Frontal cortex (tissue), 4 donors: ENCODE measurements around the gene HOXB6. TPM values are rescaled to one million over a fixed set of nuclear protein-coding genes. Genes with fewer than 3 reads are reported as not detected.

Source experiments
- DNase-seq, 2 donors: peaks; one replicate each; pipeline ENCODE4 v3.0.0; 2012; ENCODE audit warnings: low spot score in 2 of 2
- FAIRE-seq: peaks from 2 replicates; lab custom pipeline; 2012; peaks lifted over from hg19 to GRCh38; lab: Jason Lieb, UNC
- small RNA-seq: library from RNA; depleted of rRNA; stranded (forward); fragments of <200 nt; gene quantifications from one replicate; pipeline ENCODE3, GENCODE V24; 2014
- total RNA-seq: library from RNA; depleted of rRNA; stranded (reverse); fragments of >200 nt; gene quantifications from one replicate; pipeline ENCODE4 v1.2.3, GENCODE V29; 2014
- donor health status: control.
- donor health status: control.
- donor health status: control.

The HOXB6 gene
- total RNA-seq, 1 donor from 2014 or later, result not detected

DNA sequence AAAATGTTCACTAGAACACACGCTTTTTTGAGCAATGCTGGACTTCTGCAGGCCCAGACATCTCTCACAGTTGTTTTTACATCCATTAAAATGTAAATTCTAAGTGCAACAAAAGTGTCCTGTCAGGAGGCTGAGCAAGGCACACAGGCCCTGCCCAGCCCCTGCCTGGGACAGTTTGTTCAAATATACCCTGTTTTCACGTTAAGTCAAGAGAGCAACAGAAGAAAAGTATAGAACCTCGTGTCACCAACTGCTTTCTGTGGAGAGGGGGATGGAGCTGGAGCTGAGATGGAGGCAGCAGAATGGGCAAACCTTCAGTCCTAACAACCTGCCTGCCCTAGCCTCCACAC lies 55.5 kb downstream of the HOXB6 start:
- DNase-seq, result no peak

DNA sequence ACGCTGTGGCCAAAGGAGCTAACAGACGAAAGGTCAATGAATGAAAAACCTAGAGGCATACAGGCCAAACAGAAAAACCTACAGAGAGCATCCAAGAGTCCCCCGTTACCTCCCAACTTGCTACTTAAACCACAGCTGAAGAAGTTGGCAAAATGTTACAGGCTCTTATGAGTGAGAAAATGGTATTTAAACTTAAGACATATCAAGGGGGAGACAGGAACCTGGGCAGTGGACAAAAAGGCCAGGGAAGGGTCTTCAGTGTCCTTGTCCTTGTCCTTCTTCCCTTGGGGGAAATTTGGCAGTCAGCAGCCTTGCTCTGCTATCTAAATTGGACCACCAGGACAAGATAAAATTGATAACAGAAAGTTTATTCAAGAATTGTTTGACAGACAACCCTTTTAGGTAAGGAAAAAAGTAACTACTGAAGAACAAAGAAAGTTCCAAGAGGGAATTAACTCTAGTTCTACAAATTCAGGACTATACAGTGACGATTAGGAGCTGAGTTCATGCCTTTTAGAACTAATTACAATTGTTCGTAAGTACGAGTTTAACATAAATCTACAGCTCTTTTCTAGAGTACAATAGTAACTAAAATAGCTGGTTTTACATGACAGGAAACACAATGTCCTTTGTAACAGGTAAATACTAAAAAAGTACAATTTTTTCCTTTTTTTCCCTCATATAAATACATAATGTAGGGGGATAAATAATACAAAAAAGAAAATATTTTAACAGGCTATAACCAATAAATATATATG lies 56.1 kb downstream of the HOXB6 start:
- no peak for DNase-seq
- no peak for FAIRE-seq

More for the DNA sequence above, 55.5 kb downstream of the HOXB6 start:
- FAIRE-seq, result no peak

DNA sequence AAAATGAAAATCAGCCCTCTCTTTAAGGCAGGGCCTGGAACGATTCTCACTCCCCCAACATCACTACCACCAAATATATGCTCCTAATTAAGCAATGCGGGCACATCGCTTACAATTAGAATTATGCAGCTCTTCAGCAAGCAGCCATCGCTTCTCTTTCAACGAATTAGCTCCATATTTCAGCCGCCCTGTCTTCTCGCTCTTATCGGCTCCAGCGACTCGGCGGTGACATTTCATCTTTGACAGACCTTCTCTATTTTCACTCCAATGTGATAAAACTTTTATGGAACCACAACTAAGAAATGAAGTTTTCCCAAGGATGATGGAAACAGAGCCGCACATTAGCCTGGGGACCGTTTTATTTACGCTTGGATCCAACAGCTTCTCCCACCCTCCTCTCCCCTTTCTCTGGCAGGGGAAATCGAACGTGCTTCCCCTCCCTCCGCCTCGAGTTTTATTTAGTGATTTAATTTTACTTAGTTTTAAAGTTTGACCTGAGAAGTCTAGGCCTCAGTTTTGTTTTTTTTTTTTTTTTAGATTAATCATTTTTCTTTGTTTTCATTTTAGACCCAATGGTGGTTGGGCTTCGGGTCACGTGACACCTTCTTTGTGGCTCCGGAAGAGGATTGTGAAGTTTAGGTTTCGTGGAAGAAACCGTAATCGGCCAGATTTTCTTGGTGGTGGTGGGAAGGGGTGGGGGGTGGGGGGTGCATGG lies 56.8 kb downstream of the HOXB6 start:
- DNase-seq, result no peak
- FAIRE-seq, result no peak

DNA sequence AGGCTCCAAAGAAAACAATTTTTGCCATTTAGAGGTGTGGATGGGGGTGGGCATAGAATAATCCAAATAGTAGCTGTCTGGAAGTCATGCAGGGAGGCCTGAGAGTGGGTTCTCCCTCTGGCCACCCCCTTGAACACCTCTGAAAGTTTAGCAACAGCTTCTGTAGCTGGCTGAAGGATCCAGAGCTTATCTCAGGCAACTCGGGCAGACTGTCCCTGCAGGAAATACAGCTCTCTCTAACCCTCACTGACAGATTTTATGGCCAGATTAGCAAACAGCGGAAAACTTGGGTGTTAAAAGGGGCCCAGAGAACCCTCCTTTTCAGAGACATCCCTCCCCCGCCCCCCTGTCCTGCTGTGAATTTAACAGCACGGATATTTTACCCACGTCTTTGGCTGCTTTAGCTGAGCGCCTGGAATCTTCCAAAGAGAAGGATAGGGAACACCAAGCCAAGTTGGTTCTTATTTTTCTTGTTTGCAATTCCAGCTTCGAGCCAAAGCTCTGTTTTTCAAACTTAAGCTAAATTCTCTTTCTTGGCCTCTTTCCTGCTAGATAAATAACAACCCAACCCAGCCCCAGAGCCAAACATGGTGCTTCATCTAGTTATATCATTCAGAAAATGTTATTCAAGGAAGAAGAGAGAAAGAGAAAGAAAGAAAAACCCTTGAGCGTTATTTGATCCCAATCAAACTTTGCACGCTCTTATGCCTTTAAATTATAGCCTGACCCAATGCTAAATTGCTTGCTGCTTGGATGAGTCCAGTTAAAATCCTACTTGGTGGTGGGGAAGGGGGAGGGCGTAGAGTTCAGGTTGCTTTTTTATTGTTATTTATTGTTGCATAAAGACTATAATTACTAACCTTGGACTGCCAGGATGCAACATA lies 57.6 kb downstream of the HOXB6 start:
- FAIRE-seq (no peak), DNase-seq (no peak)

DNA sequence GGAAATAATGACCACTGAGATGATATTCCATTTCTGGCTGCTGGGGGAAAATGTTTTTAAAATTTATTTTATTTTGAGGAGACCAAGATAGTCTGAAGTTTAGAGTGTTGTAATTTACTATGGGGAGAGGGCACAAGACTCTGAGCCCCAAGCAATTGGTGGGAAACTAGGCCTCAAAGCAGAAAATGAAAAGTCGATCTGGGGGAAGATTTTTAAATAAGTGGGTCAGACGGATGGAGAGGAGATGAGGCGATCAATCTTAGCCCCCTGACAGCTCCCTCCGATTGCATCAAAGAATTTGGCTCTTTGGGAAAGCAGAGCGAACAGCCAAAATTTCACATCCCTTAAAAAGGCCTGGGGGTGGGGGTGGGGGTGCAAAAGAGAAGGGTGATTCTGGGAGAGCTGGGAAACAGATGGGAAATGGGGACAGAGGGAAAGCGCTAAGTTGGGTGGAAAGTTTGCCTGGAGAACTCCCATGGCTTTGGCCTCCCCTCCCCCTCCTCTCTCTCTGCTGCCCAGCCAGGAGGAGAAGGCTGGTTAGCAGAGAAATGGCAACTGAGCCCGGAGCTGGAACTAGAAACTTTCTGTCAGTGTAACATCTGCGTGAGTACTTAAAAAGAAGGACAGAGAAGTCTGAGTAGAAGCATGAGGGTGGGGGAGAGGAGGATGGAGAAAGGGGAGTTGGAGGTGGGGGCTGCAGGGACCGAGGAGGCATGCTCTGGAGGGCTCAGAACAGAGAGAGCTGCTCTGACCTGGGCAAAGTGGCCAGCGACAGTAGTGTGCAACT lies 58.5 kb downstream of the HOXB6 start:
- FAIRE-seq, result no peak
- no peak for DNase-seq

Small RNA genes within 50 kb of the gene (small RNA-seq; reads per million reads assigned to genes)
- gene MIR196A1, result not detected

Other genes with a start within 250 kb of the HOXB6 start
- 0.41 TPM for gene SKAP1, start 174.8 kb downstream of the HOXB6 start, total RNA-seq
- gene HOXB1, start 74.0 kb downstream of the HOXB6 start, total RNA-seq, result not detected
- not detected for gene HOXB2, start 59.9 kb downstream of the HOXB6 start, total RNA-seq
- gene HOXB4, start 26.6 kb downstream of the HOXB6 start, total RNA-seq, result not detected
- not detected for gene HOXB3, start 14.7 kb downstream of the HOXB6 start, total RNA-seq
- gene HOXB5, start 11.2 kb downstream of the HOXB6 start, total RNA-seq, result not detected
- not detected for gene HOXB7, start 6.0 kb upstream of the HOXB6 start, total RNA-seq
- not detected for gene HOXB8, start 10.3 kb upstream of the HOXB6 start, total RNA-seq
- not detected for gene HOXB9, start 21.4 kb upstream of the HOXB6 start, total RNA-seq
- not detected for gene PRAC1, start 117.5 kb upstream of the HOXB6 start, total RNA-seq
- gene PRAC2, start 118.2 kb upstream of the HOXB6 start, total RNA-seq, result not detected
- gene HOXB13, start 123.8 kb upstream of the HOXB6 start, total RNA-seq, result not detected
- gene TTLL6, start 212.2 kb upstream of the HOXB6 start, total RNA-seq, result not detected
- 9.0 TPM for gene CALCOCO2, start 226.0 kb upstream of the HOXB6 start, total RNA-seq